RKO (cell line): ENCODE results near the gene RNF208.

Experiments used
- DNase-seq: peaks from one replicate; pipeline ENCODE4 v3.0.0-alpha.2; 2016; ENCODE audit warnings: low spot score

The RNF208 gene

GRCh38 chr9:137175345-137175961, 46.6 kb downstream of the RNF208 start:
- no peak for DNase-seq

GRCh38 chr9:137174722-137175293, 47.2 kb downstream of the RNF208 start:
- no peak for DNase-seq

- no peak for DNase-seq
These were observed 48.0 kb downstream of the RNF208 start for GRCh38 chr9:137173796-137174664.

GRCh38 chr9:137172901-137173795, 48.9 kb downstream of the RNF208 start:
- no peak for DNase-seq

- no peak for DNase-seq
These were observed 50.7 kb downstream of the RNF208 start for GRCh38 chr9:137171149-137171900.

- no peak for DNase-seq
These were observed 51.4 kb downstream of the RNF208 start for GRCh38 chr9:137170486-137171148.
